Prostate gland (tissue), 2 donors: Measurements from ENCODE around the gene FKBP2.

ENCODE experiments used
- POLR2A ChIP-seq: fragments of 450-650 bp; IDR thresholded peaks from one replicate; pipeline ENCODE4 v1.6.1; 2016; ENCODE audit warnings: antibody characterized with exemption, mild to moderate bottlenecking
- TF ChIP-seq, protein P1 (sequence below), 4 experiments: fragments of 200-600 bp in 2 of 4; fragments of 450-650 bp in 2 of 4; sonication (generic) in 2 of 4; IDR thresholded peaks; 1 replicate in 3 of 4; 2 replicates in 1 of 4; pipeline ENCODE4 v1.5.1; 2016 to 2019; ENCODE audit warnings: antibody characterized with exemption in 4 of 4, mild to moderate bottlenecking in 2 of 4, moderate library complexity in 2 of 4

DNA sequence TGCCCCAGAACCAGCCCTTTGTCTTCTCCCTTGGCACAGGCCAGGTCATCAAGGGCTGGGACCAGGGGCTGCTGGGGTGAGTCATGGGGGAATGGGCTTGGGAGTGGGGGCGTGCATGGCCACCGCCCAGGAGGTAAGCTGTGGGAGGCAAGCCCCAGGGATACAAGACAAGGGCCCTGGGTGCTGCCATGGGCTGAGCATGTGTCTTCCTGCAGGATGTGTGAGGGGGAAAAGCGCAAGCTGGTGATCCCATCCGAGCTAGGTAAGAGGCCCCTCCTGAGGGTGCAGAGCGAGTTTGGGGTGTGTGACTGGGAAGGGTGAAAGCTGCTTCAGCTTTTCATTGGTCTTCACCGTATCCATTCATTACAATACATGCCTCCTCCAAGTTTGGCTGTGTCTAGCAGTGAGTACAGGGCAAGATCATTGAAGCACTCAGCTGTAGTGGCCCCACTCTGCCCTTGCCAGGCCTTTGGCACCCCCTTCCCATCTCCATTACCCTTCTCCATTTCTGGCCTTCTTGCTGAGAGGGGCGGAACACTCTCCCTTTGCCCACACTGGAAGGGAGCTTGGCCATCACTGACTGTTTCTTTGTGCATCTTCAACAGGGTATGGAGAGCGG is 2.5 kb downstream of the FKBP2 start:
- TF ChIP-seq, protein P1, sequence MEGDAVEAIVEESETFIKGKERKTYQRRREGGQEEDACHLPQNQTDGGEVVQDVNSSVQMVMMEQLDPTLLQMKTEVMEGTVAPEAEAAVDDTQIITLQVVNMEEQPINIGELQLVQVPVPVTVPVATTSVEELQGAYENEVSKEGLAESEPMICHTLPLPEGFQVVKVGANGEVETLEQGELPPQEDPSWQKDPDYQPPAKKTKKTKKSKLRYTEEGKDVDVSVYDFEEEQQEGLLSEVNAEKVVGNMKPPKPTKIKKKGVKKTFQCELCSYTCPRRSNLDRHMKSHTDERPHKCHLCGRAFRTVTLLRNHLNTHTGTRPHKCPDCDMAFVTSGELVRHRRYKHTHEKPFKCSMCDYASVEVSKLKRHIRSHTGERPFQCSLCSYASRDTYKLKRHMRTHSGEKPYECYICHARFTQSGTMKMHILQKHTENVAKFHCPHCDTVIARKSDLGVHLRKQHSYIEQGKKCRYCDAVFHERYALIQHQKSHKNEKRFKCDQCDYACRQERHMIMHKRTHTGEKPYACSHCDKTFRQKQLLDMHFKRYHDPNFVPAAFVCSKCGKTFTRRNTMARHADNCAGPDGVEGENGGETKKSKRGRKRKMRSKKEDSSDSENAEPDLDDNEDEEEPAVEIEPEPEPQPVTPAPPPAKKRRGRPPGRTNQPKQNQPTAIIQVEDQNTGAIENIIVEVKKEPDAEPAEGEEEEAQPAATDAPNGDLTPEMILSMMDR (IDR thresholded peaks at IDR 0.05), result no peak
- TF ChIP-seq POLR2A, result no peak
